IPS-18a (cell line): ENCODE results near the gene DLG2.
"Not testable (repeated sequence)": the region's sequence is repeated elsewhere in the genome, so short reads cannot be mapped to it uniquely, and the experiment has no call there.

Source experiments
- H3K27ac ChIP-seq: one replicate; pipeline ENCODE4 v1.5.1; 2013; ENCODE audit warnings: low read length
- H3K27me3 ChIP-seq: one replicate; pipeline ENCODE4 v1.6.1; 2013; ENCODE audit warnings: mild to moderate bottlenecking, low read length; ENCODE audit not compliant: control insufficient read depth, insufficient read depth
- H3K36me3 ChIP-seq: one replicate; pipeline ENCODE4 v1.6.1; 2013; ENCODE audit warnings: low read depth, low read length; ENCODE audit not compliant: control insufficient read depth
- H3K4me1 ChIP-seq: one replicate; pipeline ENCODE4 v1.6.1; 2013; ENCODE audit warnings: low read depth, low read length; ENCODE audit not compliant: control insufficient read depth
- H3K4me3 ChIP-seq: one replicate; pipeline ENCODE4 v1.5.1; 2013; ENCODE audit warnings: low read length
- H3K9ac ChIP-seq: one replicate; pipeline ENCODE4 v1.6.1; 2013; ENCODE audit warnings: mild to moderate bottlenecking, low read length, moderate library complexity
- H3K9me3 ChIP-seq: one replicate; pipeline ENCODE4 v1.6.1; 2013; ENCODE audit warnings: low read depth, low read length; ENCODE audit not compliant: control insufficient read depth

Gene DLG2

GRCh38 chr11:85627332-85627997 lies at the start of gene DLG2:
Gene DLG2, minus strand, starts transcription at chr11:85627344.
- no peaks in the 10 kb centered on the region for H3K9me3 ChIP-seq
- H3K36me3 ChIP-seq: peaks cover 16% of the 10 kb centered on the region
- H3K9ac ChIP-seq: peak within 1 kb of the TSS; percentile 68
- no peaks in the 10 kb centered on the region for H3K27me3 ChIP-seq
- H3K4me3 ChIP-seq: peak within 1 kb of the TSS; percentile 93
- peaks cover 18% of the 10 kb centered on the region for H3K4me1 ChIP-seq
- peak within 1 kb of the TSS; percentile 9 for H3K27ac ChIP-seq

- H3K36me3 ChIP-seq: no peaks in the 10 kb centered on the region
- no peak overlapping the region for H3K4me3 ChIP-seq
- peaks cover 3% of the 10 kb centered on the region for H3K9me3 ChIP-seq
- H3K27me3 ChIP-seq: peaks cover 10% of the 10 kb centered on the region
- H3K27ac ChIP-seq: no peak overlapping the region
- no peaks in the 10 kb centered on the region for H3K4me1 ChIP-seq
- no peak overlapping the region for H3K9ac ChIP-seq
Observed at GRCh38 chr11:85673393-85673792, 46.2 kb upstream of the DLG2 start.

- H3K9ac ChIP-seq: no peak overlapping the region
- no peak overlapping the region for H3K4me3 ChIP-seq
- H3K36me3 ChIP-seq: no peaks in the 10 kb centered on the region
- peaks cover 3% of the 10 kb centered on the region for H3K9me3 ChIP-seq
- H3K27ac ChIP-seq: no peak overlapping the region
- no peaks in the 10 kb centered on the region for H3K4me1 ChIP-seq
- H3K27me3 ChIP-seq: peaks cover 10% of the 10 kb centered on the region
Observed at GRCh38 chr11:85672105-85672902, 45.2 kb upstream of the DLG2 start.

- H3K4me3 ChIP-seq, H3K9ac ChIP-seq, H3K36me3 ChIP-seq, H3K9me3 ChIP-seq, H3K4me1 ChIP-seq, H3K27ac ChIP-seq, H3K27me3 ChIP-seq: not testable (repeated sequence)
Observed at GRCh38 chr11:85670949-85671663, 44.0 kb upstream of the DLG2 start.

- H3K9me3 ChIP-seq: peaks cover 3% of the 10 kb centered on the region
- no peak overlapping the region for H3K4me3 ChIP-seq
- peaks cover 9% of the 10 kb centered on the region for H3K27me3 ChIP-seq
Observed at GRCh38 chr11:85668157-85668556, 41.0 kb upstream of the DLG2 start.

GRCh38 chr11:85666687-85667086 lies 39.5 kb upstream of the DLG2 start:
- H3K4me1 ChIP-seq: peaks cover 6% of the 10 kb centered on the region

More at GRCh38 chr11:85668157-85668556, 41.0 kb upstream of the DLG2 start:
- Histone ChIP-seq H3K27ac (no peak overlapping the region), H3K36me3 (peaks cover under 1% of the 10 kb centered on the region), H3K9ac (no peak overlapping the region), H3K4me1 (peaks cover 6% of the 10 kb centered on the region)

GRCh38 chr11:85665733-85666132 lies 38.6 kb upstream of the DLG2 start:
- Histone ChIP-seq H3K27ac (peak overlapping the region; percentile 87), H3K36me3 (peaks cover 20% of the 10 kb centered on the region), H3K27me3 (no peaks in the 10 kb centered on the region), H3K4me1 (peaks cover 6% of the 10 kb centered on the region), H3K4me3 (peak overlapping the region; percentile 90), H3K9ac (peak overlapping the region; percentile 99), H3K9me3 (no peaks in the 10 kb centered on the region)

More at GRCh38 chr11:85666687-85667086, 39.5 kb upstream of the DLG2 start:
- H3K9me3 ChIP-seq: no peaks in the 10 kb centered on the region
- H3K27ac ChIP-seq: no peak overlapping the region
- H3K9ac ChIP-seq: no peak overlapping the region
- H3K36me3 ChIP-seq: peaks cover 11% of the 10 kb centered on the region
- H3K4me3 ChIP-seq: no peak overlapping the region
- no peaks in the 10 kb centered on the region for H3K27me3 ChIP-seq

- Histone ChIP-seq H3K4me1 (peaks cover 6% of the 10 kb centered on the region), H3K27me3 (no peaks in the 10 kb centered on the region), H3K4me3 (peak within 1 kb of the TSS; percentile 90), H3K36me3 (peaks cover 29% of the 10 kb centered on the region), H3K9ac (peak within 1 kb of the TSS; percentile 99), H3K27ac (peak within 1 kb of the TSS; percentile 87), H3K9me3 (no peaks in the 10 kb centered on the region)
Observed at GRCh38 chr11:85664615-85665481, 37.7 kb upstream of the DLG2 start, which contains the start of gene CREBZF. Gene CREBZF, minus strand, starts transcription at chr11:85665129. Its CDS starts 254 bp downstream, at chr11:85664875.

GRCh38 chr11:85663753-85664614 lies 36.8 kb upstream of the DLG2 start:
- Histone ChIP-seq H3K9ac (peak overlapping the region; percentile 99), H3K27me3 (no peaks in the 10 kb centered on the region), H3K36me3 (peaks cover 38% of the 10 kb centered on the region), H3K4me3 (peak overlapping the region; percentile 90), H3K4me1 (peaks cover 6% of the 10 kb centered on the region), H3K27ac (peak overlapping the region; percentile 87), H3K9me3 (no peaks in the 10 kb centered on the region)

GRCh38 chr11:85663080-85663752 lies 36.1 kb upstream of the DLG2 start:
- peaks cover 45% of the 10 kb centered on the region for H3K36me3 ChIP-seq
- H3K27ac ChIP-seq: no peak overlapping the region

More at GRCh38 chr11:85663080-85663752, 36.1 kb upstream of the DLG2 start:
- Histone ChIP-seq H3K4me1 (peaks cover 6% of the 10 kb centered on the region), H3K4me3 (peak overlapping the region; percentile 90), H3K9me3 (no peaks in the 10 kb centered on the region), H3K9ac (peak overlapping the region; percentile 99), H3K27me3 (no peaks in the 10 kb centered on the region)
